G401 (cell line): ENCODE data around the gene PPFIBP2. TPM values are rescaled to one million over a fixed set of nuclear protein-coding genes. Genes with fewer than 3 reads are reported as not detected.
A peak's percentile ranks its signal among the peaks of the same experiment; 100 is the strongest.
"Not testable (repeated sequence)": the region's sequence is repeated elsewhere in the genome, so short reads cannot be mapped to it uniquely, and the experiment has no call there.

ENCODE experiments used
- DNase-seq: peaks from one replicate; pipeline ENCODE4 v3.0.0-alpha.2; 2015; ENCODE audit warnings: low spot score
- in situ Hi-C: cut with HindIII; loops from 2 replicates; pipeline ENCODE4 v1.10.0; 2016; ENCODE audit warnings: low sequenced_read_pairs, mixed read lengths
- total RNA-seq: library from RNA; depleted of rRNA; stranded (reverse); fragments of >200 nt; shearing (Covaris generic); gene quantifications from 2 replicates; pipeline ENCODE4 v1.2.3, GENCODE V29; 2014

PPFIBP2 gene
- total RNA-seq, 1 experiment from 2014 or later: 24.2 TPM

DNA sequence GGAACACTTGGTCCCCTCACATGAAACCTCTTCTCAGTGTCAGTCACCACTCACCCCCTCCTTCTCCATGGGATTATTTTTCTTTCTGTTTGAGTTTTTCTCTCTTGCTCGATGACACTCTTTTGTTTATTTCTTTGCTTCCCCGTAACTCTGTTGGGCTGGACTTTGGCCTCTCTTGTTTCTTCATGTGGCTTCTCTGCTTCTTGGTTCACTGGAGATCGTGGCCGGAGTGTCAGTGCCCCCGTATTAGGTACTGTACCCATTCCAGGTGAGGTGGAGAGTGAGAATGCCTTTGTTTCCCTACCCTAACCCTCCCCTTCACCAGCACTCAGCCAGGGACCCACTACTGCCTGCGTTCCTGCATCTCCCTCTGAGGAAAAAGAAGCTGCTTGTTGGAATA lies 127.0 kb downstream of the PPFIBP2 start:
- DNase-seq: no peak
- in situ Hi-C loops: no loop called here

DNA sequence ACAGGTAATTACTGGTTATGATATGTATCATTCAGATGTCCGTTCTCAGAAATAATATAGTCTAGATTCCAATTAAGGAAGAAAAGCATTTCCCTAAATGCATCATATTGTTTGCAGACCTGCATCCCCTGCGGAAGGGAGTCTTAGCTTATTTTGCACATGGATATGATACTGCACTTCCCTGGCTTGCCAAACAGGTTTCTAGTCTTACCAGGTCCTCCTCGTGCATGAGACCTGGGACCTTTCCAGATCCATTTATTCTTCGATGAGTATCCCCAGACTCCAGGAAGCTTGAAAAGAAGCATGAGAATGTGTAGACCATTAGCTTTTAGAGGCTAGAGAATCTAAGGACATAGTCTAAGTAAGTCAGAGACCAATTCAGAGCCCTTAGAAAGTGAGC lies 128.9 kb downstream of the PPFIBP2 start:
- in situ Hi-C loops: no loop called here
- DNase-seq: no peak

DNA sequence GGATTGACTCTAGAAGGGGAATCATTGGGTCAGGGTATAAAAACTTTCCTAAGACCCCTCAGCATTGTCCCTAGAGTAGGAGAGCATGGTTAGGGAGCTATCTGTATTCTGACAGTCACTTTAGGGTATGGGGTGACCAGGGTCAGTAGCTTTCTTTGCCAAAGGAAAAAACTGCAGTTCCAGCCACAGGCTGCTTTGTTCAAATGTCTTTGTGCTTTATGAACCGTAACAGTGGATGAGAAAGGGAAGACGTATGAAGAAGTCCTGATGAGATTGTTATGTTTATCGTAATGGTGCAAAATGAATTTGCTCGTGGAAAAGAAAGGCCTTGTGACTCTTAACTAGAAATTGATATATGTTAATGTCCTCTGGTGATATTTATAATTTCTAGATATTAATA lies 129.5 kb downstream of the PPFIBP2 start:
- DNase-seq: no peak
- in situ Hi-C loops: no loop called here

DNA sequence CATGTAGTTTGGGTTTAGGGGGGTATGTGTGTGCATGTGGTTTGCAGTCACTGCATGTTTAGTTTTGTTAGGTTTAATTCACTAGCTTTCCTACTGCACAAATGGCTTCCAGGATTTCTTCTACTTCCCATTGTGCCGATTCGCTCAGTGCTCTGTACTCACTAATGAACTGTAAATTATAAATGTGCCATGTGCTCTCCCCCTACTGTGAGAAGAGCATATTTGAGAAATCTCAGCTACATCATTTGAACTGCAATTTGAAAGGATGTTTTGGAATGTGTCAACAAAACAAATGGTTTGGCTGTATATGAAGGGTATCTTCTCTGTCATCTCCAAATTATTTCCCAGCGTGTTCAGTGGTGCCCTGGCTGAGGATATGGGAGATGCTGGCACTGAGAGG lies 131.4 kb downstream of the PPFIBP2 start:
- in situ Hi-C loops: no loop called here

DNA sequence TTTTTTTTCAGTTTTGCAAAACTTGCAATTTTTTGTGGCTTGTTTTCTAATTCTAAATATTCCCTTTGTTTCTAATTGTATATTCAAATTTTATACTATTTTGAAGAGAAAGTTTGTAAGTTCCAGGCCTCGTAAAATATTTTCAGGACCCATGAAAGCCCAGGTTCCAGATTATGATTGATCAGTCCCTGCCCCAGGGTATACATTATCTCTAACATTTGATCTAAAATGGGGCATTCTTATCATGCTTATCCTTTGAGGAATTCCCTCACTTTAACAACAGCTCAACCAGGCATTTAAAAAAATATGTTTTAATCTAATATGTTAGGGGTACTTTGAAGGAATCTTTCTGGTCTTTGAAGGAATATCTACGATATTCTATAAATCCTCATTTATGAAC lies 133.1 kb downstream of the PPFIBP2 start:
- in situ Hi-C loops: no loop called here

More for the DNA sequence above, 131.4 kb downstream of the PPFIBP2 start:
- DNase-seq: peak; percentile 28

DNA sequence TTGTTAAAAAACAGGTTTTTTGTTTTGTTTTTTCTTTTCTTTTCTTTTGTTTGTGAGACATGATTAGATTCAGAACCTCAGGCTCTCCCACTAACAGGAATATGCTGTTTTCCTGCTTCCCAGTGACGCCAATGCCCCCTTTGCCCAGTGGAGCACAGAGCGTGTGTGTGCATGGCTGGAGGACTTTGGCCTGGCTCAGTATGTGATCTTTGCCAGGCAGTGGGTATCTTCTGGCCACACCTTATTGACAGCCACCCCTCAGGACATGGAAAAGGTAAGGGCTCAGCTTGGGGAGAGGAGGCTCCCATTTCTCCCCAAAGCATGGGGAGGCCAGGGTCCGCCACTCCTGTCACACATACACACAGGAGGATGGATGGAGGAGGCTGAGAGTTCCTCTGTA lies 134.5 kb downstream of the PPFIBP2 start:
- DNase-seq: no peak
- in situ Hi-C loops: no loop called here

More for the DNA sequence above, 133.1 kb downstream of the PPFIBP2 start:
- DNase-seq: no peak

DNA sequence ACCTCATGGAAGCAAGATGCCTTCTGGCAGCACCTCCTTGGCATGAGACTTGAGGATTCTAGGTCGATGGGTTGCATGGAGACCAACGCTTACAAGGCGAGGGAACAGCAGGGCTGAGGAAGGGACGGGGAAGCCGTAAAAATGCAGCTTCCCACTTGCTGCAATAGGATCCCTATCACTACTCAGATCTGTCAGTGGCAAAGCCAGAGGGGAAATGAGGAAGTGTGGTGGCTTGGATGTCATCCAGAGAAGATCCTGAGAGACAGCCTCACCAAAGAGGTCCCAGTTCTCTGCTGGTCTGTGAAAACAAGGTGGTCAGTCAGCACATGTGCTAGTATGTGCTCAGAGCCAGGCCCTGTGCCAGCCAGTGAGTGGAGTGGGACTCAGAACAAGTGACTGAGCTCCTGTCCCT lies 137.3 kb downstream of the PPFIBP2 start:
- in situ Hi-C loops: no loop called here
- DNase-seq: no peak

DNA sequence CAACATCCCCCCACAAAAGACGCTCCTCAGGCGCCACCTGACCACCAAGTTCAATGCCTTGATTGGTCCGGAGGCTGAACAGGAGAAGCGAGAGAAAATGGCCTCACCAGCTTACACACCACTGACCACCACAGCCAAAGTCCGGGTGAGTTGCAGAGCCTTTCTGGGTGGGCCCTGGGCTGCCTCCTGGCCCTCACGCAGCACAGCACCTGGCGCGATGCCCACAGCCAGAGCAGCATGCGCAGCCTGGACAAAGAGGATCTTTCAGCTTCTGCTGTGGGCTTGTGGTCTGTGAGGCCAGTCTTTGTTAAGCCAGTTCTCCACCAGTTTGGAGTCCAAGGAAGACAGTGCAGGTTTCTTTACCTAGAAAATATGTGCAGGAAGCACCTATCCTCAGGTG lies 137.9 kb downstream of the PPFIBP2 start:
- in situ Hi-C loops: no loop called here
- no peak for DNase-seq

DNA sequence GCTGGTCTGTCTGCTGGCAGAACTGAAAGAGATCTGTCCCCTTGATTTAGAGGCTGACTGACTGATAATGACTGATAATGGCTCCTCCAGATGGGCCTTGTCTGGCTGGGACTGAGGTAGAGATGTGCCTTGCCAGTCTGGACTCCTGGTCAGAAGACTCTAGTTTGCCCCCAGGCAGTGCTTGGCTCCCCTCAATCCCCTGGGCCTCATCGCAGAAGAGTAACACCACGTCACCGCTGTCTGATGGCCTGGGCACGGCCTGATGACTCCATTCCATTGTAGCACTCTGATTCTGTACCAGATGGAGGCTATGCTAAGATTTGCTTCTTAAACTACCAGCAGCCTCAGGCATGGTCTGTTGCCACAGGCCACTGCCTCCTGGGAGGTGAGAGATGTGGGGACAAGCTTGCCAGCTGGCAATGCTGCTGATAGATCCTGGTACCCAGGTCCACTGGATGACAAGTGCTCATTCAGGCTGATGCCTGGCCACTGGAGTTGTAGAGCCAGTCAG lies 140.5 kb downstream of the PPFIBP2 start:
- in situ Hi-C loops: no loop called here
- DNase-seq: no peak

DNA sequence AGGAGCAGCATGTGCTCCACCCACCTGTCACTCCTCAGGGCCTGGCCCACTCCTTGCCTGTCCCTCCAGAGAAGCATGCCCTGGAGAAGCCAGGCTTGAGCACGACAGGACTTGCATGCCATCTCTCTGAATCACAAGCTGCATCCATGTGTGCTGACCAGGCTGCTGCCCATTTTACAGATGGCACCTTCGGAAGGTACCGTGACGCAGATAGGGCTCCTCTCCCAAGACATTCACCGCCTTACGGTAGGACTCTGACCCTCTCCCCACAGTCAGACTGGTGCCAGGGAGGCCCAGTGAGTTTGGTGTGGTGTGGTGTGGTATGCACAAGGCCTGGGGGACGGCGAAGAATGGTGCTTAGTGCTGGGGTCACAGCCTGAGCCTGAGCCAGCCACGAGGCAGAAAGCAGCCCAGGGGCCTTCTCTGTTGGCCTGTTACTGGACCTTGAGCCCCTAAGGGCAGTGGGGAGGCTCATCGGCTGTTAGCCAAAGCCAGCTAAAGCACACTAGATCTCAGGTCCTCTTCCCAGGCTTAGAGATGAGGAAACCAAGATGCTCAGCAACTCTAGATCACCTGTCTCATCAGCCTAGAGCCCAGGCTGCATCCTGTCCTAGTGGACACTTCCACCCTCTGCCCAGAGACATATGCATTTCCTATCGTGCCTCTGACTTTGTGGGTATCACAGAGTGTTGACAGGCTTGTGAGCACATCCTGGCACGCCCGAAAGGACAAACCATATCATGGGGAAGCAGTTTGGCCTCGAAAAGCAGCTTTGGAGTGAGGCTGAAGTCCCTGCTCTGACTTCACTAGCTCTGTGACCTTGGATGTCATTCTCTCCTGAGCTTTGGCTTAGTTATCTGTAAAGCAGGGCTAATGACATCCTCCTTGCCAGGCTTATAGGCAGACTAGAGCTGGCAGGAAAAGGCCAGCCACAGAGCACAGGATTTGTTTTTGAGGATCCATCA lies 141.7 kb downstream of the PPFIBP2 start:
- in situ Hi-C loops: no loop called here
- no peak for DNase-seq

DNA sequence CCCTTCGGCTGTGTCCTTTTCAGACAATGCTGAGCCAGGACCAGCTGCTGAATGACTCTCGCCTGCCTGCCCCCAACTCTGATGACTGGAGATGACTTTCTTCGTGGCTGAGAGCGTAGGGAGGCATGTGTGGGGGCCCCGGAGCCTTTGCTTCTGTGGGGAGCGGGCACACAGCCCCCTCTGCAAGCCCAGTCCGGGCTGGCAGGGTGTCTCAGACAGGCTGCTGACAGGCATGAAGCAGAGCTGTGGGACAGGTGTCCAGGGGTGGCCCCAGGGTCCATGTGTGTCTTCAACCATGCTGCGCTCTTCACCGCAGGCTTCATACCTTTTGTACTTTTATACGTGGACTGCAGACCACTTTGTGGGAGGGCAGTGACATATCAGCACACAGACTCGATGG lies 142.9 kb downstream of the PPFIBP2 start:
- in situ Hi-C loops: no loop called here

DNA sequence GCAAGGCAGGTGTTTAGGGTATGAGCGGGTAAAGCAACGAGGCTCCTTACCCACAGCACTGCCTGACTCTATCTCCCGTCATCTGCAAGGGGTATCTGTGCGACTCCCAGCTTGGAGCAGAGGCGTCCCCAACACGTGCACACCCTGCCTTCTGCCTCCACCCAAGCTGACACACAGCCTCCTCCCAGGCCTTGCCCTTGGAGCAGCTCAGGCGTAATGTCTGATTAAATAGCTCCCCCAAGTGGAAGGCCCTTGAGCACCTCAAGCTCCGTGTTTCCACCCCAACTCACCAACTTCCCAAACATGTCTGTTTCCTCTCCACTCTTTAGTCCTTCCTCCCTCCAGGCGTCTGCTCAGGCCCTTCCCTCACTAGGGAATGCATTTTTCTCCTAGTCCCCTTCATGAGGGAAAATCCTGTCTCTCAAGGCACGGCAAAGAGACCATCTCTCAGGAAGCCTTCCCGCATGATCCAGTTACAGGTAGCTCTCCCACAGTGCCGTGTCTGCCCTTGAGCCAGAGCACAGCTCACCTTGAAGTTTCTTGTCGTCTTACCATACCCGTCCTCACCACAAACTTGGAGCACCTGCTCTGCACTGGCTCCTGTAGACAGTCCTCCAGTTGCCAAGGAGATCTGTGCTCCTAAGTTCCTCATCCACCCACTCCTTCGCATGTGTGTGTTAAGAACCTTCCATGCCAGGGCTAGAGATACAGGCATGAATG lies 143.7 kb downstream of the PPFIBP2 start:
- in situ Hi-C loops: no loop called here
- peak; percentile 35 for DNase-seq

More for the DNA sequence above, 142.9 kb downstream of the PPFIBP2 start:
- DNase-seq: no peak

DNA sequence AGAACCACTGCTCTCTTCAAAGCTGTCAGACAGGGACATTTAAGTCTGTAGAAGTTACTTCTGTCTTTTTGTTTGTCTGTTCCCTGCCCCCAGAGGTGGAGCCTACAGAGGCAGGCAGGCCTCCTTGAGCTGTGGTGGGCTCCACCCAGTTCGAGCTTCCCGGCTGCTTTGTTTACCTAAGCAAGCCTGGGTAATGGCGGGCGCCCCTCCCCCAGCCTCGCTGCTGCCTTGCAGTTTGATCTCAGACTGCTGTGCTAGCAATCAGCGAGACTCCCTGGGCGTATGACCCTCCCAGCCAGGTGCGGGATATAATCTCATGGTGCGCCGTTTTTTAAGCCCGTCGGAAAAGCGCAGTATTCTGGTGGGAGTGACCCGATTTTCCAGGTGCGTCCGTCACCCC lies 149.7 kb downstream of the PPFIBP2 start:
- DNase-seq, in situ Hi-C loops: not testable (repeated sequence)

DNA sequence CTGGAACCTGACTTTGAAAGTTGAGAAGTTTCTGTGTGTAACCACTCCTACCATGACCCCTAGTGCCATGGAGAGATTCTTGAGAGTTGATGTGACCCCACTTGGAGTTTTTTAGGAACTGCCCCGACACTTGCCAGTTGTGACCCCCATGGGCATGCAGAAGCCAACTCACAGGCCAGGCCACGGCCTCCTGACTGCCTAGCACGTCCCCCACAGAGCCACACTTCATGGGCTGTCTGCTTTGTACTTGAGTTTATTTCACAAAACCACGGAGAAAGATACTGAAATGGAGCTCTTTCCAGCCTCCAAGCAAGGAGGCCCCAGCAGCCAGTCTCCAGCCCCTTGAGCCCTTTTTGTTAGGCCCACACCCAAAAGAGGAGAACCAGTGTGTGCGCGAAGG lies 151.1 kb downstream of the PPFIBP2 start:
- in situ Hi-C loops: no loop called here
- DNase-seq: no peak

DNA sequence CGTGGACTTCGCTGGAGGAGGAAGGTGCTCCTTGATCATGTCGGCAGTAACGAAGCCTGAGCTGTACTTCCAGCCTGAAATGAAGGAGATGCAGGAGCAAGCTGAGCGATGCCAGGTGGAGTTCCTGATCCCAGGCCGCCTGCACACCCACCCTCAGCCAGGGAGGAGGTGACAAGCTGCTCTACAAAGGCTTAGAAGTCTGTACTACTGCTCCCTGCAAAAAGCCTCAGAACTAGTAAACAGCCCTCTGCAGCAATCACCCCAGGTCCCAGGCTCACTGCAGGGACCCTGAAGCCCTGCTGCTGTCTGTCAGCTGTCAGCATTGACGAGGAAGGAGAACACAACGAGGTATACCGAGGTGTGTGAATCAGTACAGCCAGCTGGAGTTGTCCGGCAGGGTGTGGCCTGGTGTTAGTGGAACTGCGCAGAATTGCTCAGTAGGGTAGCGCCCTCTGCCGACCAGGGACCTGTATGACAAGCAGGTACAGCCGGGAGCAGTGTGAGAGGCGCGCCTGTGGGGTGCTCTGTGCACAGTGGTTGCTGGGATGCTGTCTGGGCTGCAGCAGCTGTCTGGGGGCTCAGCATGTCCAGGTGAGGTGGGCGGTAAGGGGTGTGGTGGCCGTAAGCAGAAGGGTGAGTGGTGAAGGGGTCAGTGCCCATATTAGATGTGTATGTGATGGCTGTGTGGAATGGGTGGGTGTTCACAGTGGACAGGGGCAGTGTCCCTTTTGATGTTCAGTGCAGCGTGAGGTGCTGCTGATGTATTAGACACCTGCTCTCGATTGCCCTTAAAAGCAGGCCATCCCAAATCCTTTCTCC lies 151.9 kb downstream of the PPFIBP2 start:
- in situ Hi-C loops: no loop called here
- DNase-seq: peak; percentile 72

DNA sequence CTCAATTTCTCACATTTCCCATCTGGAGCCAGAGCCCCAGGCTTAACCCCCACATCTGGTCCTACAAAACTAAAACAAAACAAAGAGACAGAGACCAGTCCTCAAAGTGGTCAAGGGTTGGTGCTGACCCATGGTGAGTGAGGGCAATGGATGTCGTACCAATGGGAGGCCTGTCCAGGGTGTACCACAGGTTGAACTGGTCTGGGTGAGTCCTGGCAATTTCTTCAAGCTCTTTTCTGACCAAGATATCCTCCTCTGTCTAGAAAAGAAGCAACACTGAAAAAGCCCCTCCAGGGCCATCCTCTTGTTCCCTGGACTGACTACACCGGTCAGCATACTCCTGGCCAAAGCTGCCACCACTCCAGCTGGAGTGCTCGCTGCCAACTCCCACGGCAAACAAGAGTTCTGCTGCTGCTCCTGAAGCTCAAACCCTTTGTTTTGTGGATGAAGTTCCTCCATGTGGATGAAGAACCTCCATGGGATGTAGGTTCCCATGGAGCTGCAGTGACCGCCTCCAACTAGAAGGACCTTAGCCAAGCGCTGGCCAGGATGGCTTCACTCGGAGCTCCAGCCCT lies 152.6 kb downstream of the PPFIBP2 start:
- DNase-seq: no peak
- in situ Hi-C loops: no loop called here

DNA sequence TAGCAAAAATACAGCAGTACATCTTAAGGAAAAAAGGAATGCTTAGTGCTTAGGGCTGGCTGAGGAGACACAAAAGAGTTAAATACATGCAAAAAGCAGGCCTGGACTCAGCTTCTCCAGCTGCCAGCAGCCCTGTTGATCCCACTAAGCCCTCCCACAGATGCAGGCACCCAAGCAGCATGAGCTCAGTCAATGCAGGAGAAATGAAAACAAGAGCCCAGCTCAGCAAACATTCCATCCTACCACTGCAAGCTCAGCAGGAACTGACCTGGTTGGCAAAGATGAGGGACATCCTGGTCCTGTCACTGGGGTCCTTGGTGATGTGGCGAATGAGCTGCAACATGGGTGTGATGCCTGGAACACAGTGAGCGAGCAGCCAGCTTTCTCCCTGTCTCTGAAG lies 153.7 kb downstream of the PPFIBP2 start:
- no peak for DNase-seq
- in situ Hi-C loops: no loop called here

DNA sequence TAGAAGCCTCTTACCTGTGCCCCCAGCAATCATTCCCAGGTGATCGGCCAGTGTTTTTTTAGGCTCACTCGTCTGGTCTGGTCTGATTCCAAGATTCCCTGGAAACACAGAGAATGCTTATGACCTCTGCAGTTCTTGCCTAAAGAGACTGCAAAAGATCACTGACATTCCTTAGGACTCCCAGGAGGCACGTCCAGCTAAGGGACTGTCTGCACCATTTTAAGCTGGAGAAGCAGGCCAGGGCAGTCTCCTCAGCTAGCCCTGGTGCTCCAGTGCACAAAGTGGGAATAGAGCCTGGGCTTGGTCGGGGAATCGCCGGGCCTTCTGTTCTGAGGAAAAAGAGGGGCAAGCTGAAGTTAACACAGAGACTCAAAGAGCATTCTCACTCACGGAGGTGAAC lies 154.7 kb downstream of the PPFIBP2 start:
- in situ Hi-C loops: no loop called here
- DNase-seq: no peak

DNA sequence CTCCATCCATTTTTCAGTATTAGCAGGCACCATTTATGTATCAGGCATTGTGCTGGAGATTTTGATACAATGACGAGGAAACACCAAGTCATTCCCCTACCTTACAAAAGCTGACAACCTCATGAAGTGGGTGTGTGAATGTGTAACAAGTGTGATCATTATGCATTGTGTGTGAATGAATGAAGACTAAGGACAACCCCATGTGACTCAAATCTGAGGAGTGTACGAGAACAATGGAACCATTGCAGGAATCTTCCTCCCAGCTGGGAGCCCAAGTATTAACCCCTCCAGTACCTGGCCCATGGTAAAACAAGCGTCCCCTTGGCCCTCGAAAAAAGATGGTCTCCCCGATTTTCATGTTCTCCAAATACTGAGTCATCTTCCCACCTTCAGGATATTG lies 155.1 kb downstream of the PPFIBP2 start:
- in situ Hi-C loops: no loop called here
- DNase-seq: no peak
